KMS-11 (cell line): ENCODE measurements around the gene CLOCK.

Source experiments
- H2AFZ ChIP-seq: fragments of 200-600 bp; sonication (generic); 2 replicates; pipeline ENCODE4 v1.6.1; 2016; ENCODE audit warnings: antibody characterized with exemption, mixed run types, low read depth
- H3K27ac ChIP-seq: fragments of 200-600 bp; sonication (generic); 2 replicates; pipeline ENCODE4 v1.6.1; 2016; ENCODE audit warnings: mild to moderate bottlenecking, mixed run types
- H3K27me3 ChIP-seq: fragments of 200-600 bp; sonication (generic); 2 replicates; pipeline ENCODE4 v1.6.1; 2017; ENCODE audit warnings: mild to moderate bottlenecking, low read depth, mixed run types, moderate library complexity; ENCODE audit not compliant: insufficient read depth
- H3K36me3 ChIP-seq: fragments of 200-600 bp; sonication (generic); 2 replicates; pipeline ENCODE4 v1.6.1; 2017; ENCODE audit warnings: mild to moderate bottlenecking, mixed run types; ENCODE audit not compliant: insufficient read depth
- H3K4me1 ChIP-seq: fragments of 200-600 bp; sonication (generic); 2 replicates; pipeline ENCODE4 v1.6.1; 2016; ENCODE audit warnings: mild to moderate bottlenecking, low read depth, mixed run types; ENCODE audit not compliant: poor library complexity, severe bottlenecking
- H3K4me2 ChIP-seq: fragments of 200-600 bp; sonication (generic); 2 replicates; pipeline ENCODE4 v1.7.0; 2016; ENCODE audit warnings: mild to moderate bottlenecking, mixed run types
- H3K4me3 ChIP-seq: fragments of 200-600 bp; sonication (generic); IDR thresholded peaks from 2 replicates; pipeline ENCODE4 v1.6.1; 2017; ENCODE audit warnings: low read depth, low read length, mixed read lengths; ENCODE audit not compliant: insufficient read depth
- H3K79me2 ChIP-seq: fragments of 200-600 bp; sonication (generic); 2 replicates; pipeline ENCODE4 v1.6.1; 2016; ENCODE audit warnings: low read depth, mixed run types; ENCODE audit not compliant: insufficient read depth
- H3K9ac ChIP-seq: fragments of 200-600 bp; sonication (generic); 2 replicates; pipeline ENCODE4 v1.6.1; 2016; ENCODE audit warnings: mild to moderate bottlenecking, mixed run types
- H4K20me1 ChIP-seq: fragments of 200-600 bp; sonication (generic); 2 replicates; pipeline ENCODE4 v1.6.1; 2016; ENCODE audit warnings: mild to moderate bottlenecking, mixed run types; ENCODE audit not compliant: insufficient read depth
- TF ChIP-seq, protein P1 (sequence below): fragments of 200-600 bp; sonication (generic); conservative IDR thresholded peaks from 2 replicates; pipeline ENCODE4 v1.6.1; 2017; ENCODE audit warnings: low read depth, mild to moderate bottlenecking, antibody characterized with exemption, low read length, moderate library complexity, mixed read lengths

CLOCK gene

DNA sequence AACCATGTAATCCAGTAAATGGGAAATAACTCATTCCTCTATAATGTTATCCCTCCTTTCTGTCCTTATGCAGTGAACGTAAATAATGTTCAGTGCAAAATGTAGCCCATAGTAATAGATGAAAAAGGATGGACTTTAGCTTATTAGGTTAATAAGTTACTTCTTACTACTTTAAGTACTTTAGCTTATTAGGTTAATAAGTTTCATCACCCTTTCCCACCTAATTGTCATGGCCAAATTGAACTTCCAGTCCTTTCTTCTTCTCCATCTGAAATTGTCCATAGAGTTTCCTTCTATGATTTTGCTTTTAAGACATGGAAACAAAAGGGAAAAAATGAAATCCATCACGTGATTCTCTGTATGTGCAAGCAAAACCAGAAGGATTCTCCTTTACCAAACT, 166.1 kb downstream of the CLOCK start:
- Histone ChIP-seq H3K4me3 (no peak overlapping the region), H3K79me2 (no peaks in the 10 kb centered on the region), H3K27me3 (no peaks in the 10 kb centered on the region), H3K4me2 (no peak overlapping the region), H4K20me1 (no peaks in the 10 kb centered on the region), H3K9ac (no peak overlapping the region), H3K36me3 (no peaks in the 10 kb centered on the region), H3K4me1 (peaks cover 17% of the 10 kb centered on the region), H2AFZ (no peak overlapping the region), H3K27ac (no peak overlapping the region)
- TF ChIP-seq, protein P1, sequence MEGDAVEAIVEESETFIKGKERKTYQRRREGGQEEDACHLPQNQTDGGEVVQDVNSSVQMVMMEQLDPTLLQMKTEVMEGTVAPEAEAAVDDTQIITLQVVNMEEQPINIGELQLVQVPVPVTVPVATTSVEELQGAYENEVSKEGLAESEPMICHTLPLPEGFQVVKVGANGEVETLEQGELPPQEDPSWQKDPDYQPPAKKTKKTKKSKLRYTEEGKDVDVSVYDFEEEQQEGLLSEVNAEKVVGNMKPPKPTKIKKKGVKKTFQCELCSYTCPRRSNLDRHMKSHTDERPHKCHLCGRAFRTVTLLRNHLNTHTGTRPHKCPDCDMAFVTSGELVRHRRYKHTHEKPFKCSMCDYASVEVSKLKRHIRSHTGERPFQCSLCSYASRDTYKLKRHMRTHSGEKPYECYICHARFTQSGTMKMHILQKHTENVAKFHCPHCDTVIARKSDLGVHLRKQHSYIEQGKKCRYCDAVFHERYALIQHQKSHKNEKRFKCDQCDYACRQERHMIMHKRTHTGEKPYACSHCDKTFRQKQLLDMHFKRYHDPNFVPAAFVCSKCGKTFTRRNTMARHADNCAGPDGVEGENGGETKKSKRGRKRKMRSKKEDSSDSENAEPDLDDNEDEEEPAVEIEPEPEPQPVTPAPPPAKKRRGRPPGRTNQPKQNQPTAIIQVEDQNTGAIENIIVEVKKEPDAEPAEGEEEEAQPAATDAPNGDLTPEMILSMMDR, result no peak

DNA sequence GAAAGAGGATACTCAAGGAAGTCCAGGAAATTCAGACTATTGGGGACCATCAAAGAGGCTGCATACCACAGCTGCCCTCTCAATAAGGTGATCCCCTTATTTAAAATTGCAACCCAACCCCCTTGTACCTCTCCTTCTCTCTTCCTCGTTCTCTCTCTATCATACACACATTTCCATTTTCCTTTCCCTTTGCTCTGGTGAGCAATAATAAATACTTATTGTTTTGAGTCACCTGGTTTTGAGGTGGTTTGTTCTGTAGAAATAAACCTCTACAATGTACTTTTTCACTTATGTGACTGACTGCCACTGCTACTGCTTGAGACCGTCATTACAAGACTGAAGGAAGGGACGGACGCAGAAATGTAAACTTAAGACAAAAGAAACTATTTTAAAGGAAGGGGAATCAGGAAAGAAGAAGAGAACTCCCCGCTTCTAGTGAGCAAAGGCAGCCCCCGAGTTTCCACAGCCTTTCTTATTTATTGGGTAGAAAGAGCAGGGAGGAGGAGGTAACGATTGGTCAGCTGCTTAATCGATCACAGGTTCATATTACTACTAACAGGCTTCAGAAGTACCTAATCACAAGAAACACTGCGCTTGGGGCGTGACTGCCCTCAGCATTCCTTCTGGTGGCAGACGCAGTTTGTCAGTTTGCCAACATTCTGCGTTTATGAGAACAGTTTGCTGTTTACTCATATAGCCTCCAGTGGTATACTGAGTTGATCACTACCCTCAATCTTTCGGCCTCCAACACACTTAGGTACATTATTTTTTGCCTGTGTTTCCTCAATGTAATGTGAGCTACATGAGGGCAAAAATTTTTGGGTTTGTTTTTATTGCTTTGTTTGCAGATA, 167.9 kb downstream of the CLOCK start:
- H3K9ac ChIP-seq, result no peak overlapping the region
- H3K27ac ChIP-seq, result no peak overlapping the region
- H4K20me1 ChIP-seq, result no peaks in the 10 kb centered on the region

More for the DNA sequence above, 167.9 kb downstream of the CLOCK start:
- H3K4me1 ChIP-seq, result peaks cover 14% of the 10 kb centered on the region
- H3K4me3 ChIP-seq, result no peak overlapping the region
- H2AFZ ChIP-seq, result no peak overlapping the region
- no peaks in the 10 kb centered on the region for H3K79me2 ChIP-seq
- no peak overlapping the region for H3K4me2 ChIP-seq
- TF ChIP-seq, protein P1, result no peak
- no peaks in the 10 kb centered on the region for H3K27me3 ChIP-seq
- H3K36me3 ChIP-seq, result no peaks in the 10 kb centered on the region
